ENCODE results near the gene LMO2. TPM values are rescaled to one million over a fixed set of nuclear protein-coding genes. Genes with fewer than 3 reads are reported as not detected.

Gene LMO2
- total RNA-seq, 1 experiment from 2014 or later: 0.33 TPM

GRCh38 chr11:33884601-33885000, 7.3 kb downstream of the LMO2 start:
- H2AFZ ChIP-seq (ENCODE audit: low read length): no peak overlapping the region
- no peak overlapping the region for H4K8ac ChIP-seq (replicated peaks; ENCODE audit: insufficient read length, low read depth, low read length)
- H3K27me3 ChIP-seq (ENCODE audit: insufficient read depth, low read length): no peaks in the 10 kb centered on the region
- Mint-ChIP-seq H3K36me3 (ENCODE audit: insufficient read depth in 1 of 3, low read depth in 3 of 3) (no peaks in the 10 kb centered on the region), H3K4me3 (no peak overlapping the region), H3K27me3 (ENCODE audit: low read depth) (peaks cover 14% of the 10 kb centered on the region), H3K27ac (no peak overlapping the region), H3K4me1 (no peaks in the 10 kb centered on the region), H3K9me3 (no peaks in the 10 kb centered on the region)
- H4K91ac ChIP-seq (ENCODE audit: insufficient read length, low read depth, low read length): no peak overlapping the region
- H2BK5ac ChIP-seq (ENCODE audit: insufficient read length, low read length): no peak overlapping the region
- no peak overlapping the region for H3T11ph ChIP-seq (ENCODE audit: low read length)
- no peak overlapping the region for H2BK15ac ChIP-seq (ENCODE audit: low read depth, low read length)
- H3K23ac ChIP-seq (ENCODE audit: insufficient read length, low read depth, low read length): no peak overlapping the region
- no peaks in the 10 kb centered on the region for H3K79me1 ChIP-seq (ENCODE audit: insufficient read depth, low read depth, low read length, poor library complexity, severe bottlenecking)
- H3K9ac ChIP-seq (ENCODE audit: extremely low read depth, insufficient read length, low read length): no peak overlapping the region
- no peak overlapping the region for H3K18ac ChIP-seq (ENCODE audit: insufficient read length, low read depth, low read length)
- no CpG with 5 or more reads among the region's 3 CpGs for WGBS (ENCODE audit: extremely low coverage, insufficient read length, low lambda C conversion rate)
- no peak overlapping the region for H2BK12ac ChIP-seq (ENCODE audit: insufficient read length, low read depth, low read length)
- H3K4me2 ChIP-seq (ENCODE audit: insufficient read depth, insufficient read length, low read length): no peak overlapping the region
- H2AK5ac ChIP-seq (ENCODE audit: insufficient read length, low read length): no peak overlapping the region
- no peak overlapping the region for H3K27ac ChIP-seq (ENCODE audit: insufficient read length, low read depth, low read length)
- no peak for DNase-seq
- H3K14ac ChIP-seq (ENCODE audit: insufficient read depth, low read length): no peak overlapping the region
- H3K4me1 ChIP-seq (ENCODE audit: insufficient read depth, low read length): no peaks in the 10 kb centered on the region
- H2BK20ac ChIP-seq (ENCODE audit: low read depth, low read length, poor library complexity, severe bottlenecking): no peak overlapping the region
- no peaks in the 10 kb centered on the region for H3K79me2 ChIP-seq (ENCODE audit: insufficient read depth, low read length)
- H3K23me2 ChIP-seq (ENCODE audit: insufficient read length, low read depth, low read length, poor library complexity, severe bottlenecking): no peaks in the 10 kb centered on the region
- no peak overlapping the region for H3K56ac ChIP-seq (ENCODE audit: insufficient read length, low read depth, low read length)
- H2BK120ac ChIP-seq (ENCODE audit: low read depth, low read length, poor library complexity, severe bottlenecking): no peak overlapping the region
- H3K4ac ChIP-seq (ENCODE audit: low read depth, low read length): no peak overlapping the region
- no peak for TF ChIP-seq CTCF (conservative IDR thresholded peaks at IDR 0.05)
- no peaks in the 10 kb centered on the region for H3K9me3 ChIP-seq (ENCODE audit: control insufficient read depth, low read depth, low read length)
- H4K20me1 ChIP-seq (ENCODE audit: control insufficient read depth, insufficient read depth, insufficient read length): no peaks in the 10 kb centered on the region
- H4K5ac ChIP-seq (ENCODE audit: insufficient read length, low read depth, low read length): no peak overlapping the region

All from H9 (cell line).